PC-9 (cell line): ENCODE data around the gene NOP53. TPM values are rescaled to one million over a fixed set of nuclear protein-coding genes. Genes with fewer than 3 reads are reported as not detected.

ENCODE experiments used
- BruUV-seq: library from RNA; stranded (reverse); fragments of 400-500 nt; replicated peaks from 2 replicates; lab custom pipeline; 2021; lab: Mats Ljungman, UMichigan
- CTCF ChIA-PET: fragments of 300-600 bp; sonication (Branson Sonifier 250); formaldehyde crosslinking; loops from one replicate; lab custom pipeline; 2022; ENCODE audit warnings: antibody characterized with exemption; lab: Charles Lee
- POLR2A ChIA-PET: fragments of 300-600 bp; sonication (Branson Sonifier 250); formaldehyde crosslinking; loops from one replicate; lab custom pipeline; 2022; ENCODE audit warnings: antibody characterized with exemption; ENCODE audit not compliant: unreplicated experiment; lab: Charles Lee
- DNase-seq, 2 experiments: peaks; one replicate each; pipeline versions ENCODE4 v3.0.0 to v3.0.0-alpha.2; 2015 to 2022; ENCODE audit warnings: mixed read lengths in 1 of 2
- H2AFZ ChIP-seq: fragments of 200-600 bp; sonication (generic); 2 replicates; pipeline ENCODE4 v1.8.1; 2017; ENCODE audit warnings: antibody characterized with exemption
- H3F3A ChIP-seq: fragments of 200-600 bp; sonication (generic); 2 replicates; pipeline ENCODE4 v1.8.1; 2017; ENCODE audit warnings: antibody characterized with exemption, mild to moderate bottlenecking, low read depth; ENCODE audit not compliant: insufficient read depth
- H3K27ac ChIP-seq: fragments of 200-600 bp; sonication (generic); 2 replicates; pipeline ENCODE4 v1.6.1; 2016; ENCODE audit warnings: mixed run types
- H3K27me3 ChIP-seq: fragments of 200-600 bp; sonication (generic); 2 replicates; pipeline ENCODE4 v1.6.1; 2016; ENCODE audit warnings: low read depth, mixed run types; ENCODE audit not compliant: insufficient read depth
- H3K36me3 ChIP-seq: fragments of 200-600 bp; sonication (generic); 2 replicates; pipeline ENCODE4 v1.6.1; 2016; ENCODE audit warnings: low read depth, mixed run types
- H3K4me1 ChIP-seq: fragments of 200-600 bp; sonication (generic); replicated peaks from 2 replicates; pipeline ENCODE4 v1.6.1; 2016; ENCODE audit warnings: mixed run types; ENCODE audit not compliant: insufficient read depth
- H3K4me2 ChIP-seq: fragments of 200-600 bp; sonication (generic); 2 replicates; pipeline ENCODE4 v1.6.1; 2017; ENCODE audit warnings: mixed run types
- H3K4me3 ChIP-seq: fragments of 200-600 bp; sonication (generic); 2 replicates; pipeline ENCODE4 v1.6.1; 2016; ENCODE audit warnings: mixed run types
- H3K79me2 ChIP-seq: fragments of 200-600 bp; sonication (generic); 2 replicates; pipeline ENCODE4 v1.6.1; 2017; ENCODE audit warnings: low read depth, mixed run types
- H3K9me2 ChIP-seq: fragments of 200-600 bp; sonication (generic); 2 replicates; pipeline ENCODE4 v1.8.1; 2017; ENCODE audit warnings: mild to moderate bottlenecking; ENCODE audit not compliant: insufficient read depth
- H3K9me3 ChIP-seq: fragments of 200-600 bp; sonication (generic); 2 replicates; pipeline ENCODE4 v1.8.1; 2016; ENCODE audit warnings: low read depth; ENCODE audit not compliant: insufficient read depth
- H4K20me1 ChIP-seq: fragments of 200-600 bp; sonication (generic); 2 replicates; pipeline ENCODE4 v1.8.1; 2017; ENCODE audit not compliant: insufficient read depth
- EZH2 ChIP-seq: fragments of 200-600 bp; sonication (generic); IDR thresholded peaks from 2 replicates; pipeline ENCODE4 v1.8.0; 2017; ENCODE audit warnings: antibody characterized with exemption, low read depth
- intact Hi-C: fragments of 100-400 bp; cut with micrococcal nuclease; formaldehyde crosslinking; loops from one replicate; pipeline ENCODE4 v1.10.0; 2022; ENCODE audit not compliant: unreplicated experiment
- total RNA-seq: library from RNA; stranded (reverse); gene quantifications from 2 replicates; pipeline ENCODE4 v1.2.3, GENCODE V29; 2021
- TF ChIP-seq, protein P1 (sequence below): fragments of 200-600 bp; sonication (generic); conservative IDR thresholded peaks from 2 replicates; pipeline ENCODE4 v1.6.1; 2017; ENCODE audit warnings: mixed run types, antibody characterized with exemption, mild to moderate bottlenecking, moderate library complexity

The NOP53 gene
- total RNA-seq, 1 experiment from 2014 or later = 225 TPM

DNA sequence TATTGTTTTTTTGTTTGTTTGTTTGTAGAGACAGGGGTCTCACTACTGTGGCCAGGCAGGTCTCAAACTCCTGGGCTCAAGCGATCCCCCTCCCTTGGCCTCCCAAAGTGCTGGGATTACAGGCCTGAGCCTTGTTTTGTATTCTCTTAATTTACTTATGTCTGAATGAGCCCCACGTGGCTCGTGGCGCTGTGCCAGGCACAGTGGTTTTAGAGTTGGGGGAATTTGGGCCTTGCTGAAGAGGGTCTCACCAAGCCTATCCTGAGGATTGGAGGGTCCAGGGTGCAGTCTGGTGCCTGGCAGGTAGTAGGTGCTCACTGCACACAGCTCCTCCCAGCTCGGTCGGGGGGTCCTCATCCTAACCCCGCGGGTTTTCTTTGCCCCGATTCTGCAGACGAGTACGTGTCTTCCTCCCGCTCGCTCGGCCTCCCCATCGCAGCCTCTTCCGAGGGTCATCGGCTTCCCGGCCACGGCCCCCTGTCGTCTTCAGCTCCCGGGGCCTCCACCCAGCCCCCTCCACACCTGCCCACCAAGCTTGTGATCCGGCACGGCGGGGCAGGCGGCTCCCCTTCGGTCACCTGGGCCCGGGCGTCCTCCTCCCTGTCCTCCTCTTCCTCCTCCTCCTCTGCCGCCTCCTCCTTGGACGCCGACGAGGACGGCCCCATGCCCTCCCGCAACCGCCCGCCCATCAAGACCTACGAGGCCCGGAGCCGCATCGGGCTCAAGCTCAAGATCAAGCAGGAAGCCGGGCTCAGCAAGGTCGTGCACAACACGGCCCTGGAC, 44.2 kb upstream of the NOP53 start:
- TF ChIP-seq EZH2 = no peak
- TF ChIP-seq, protein P1, sequence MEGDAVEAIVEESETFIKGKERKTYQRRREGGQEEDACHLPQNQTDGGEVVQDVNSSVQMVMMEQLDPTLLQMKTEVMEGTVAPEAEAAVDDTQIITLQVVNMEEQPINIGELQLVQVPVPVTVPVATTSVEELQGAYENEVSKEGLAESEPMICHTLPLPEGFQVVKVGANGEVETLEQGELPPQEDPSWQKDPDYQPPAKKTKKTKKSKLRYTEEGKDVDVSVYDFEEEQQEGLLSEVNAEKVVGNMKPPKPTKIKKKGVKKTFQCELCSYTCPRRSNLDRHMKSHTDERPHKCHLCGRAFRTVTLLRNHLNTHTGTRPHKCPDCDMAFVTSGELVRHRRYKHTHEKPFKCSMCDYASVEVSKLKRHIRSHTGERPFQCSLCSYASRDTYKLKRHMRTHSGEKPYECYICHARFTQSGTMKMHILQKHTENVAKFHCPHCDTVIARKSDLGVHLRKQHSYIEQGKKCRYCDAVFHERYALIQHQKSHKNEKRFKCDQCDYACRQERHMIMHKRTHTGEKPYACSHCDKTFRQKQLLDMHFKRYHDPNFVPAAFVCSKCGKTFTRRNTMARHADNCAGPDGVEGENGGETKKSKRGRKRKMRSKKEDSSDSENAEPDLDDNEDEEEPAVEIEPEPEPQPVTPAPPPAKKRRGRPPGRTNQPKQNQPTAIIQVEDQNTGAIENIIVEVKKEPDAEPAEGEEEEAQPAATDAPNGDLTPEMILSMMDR = no peak
- Histone ChIP-seq H3K9me3 (no peaks in the 10 kb centered on the region), H3K27me3 (no peaks in the 10 kb centered on the region), H3K4me3 (no peak overlapping the region), H3K4me1 (no peaks in the 10 kb centered on the region), H4K20me1 (no peaks in the 10 kb centered on the region), H3K27ac (no peak overlapping the region), H3K36me3 (no peaks in the 10 kb centered on the region), H2AFZ (no peak overlapping the region), H3K9me2 (no peaks in the 10 kb centered on the region), H3K4me2 (no peak overlapping the region), H3K79me2 (no peaks in the 10 kb centered on the region), H3F3A (peaks cover 28% of the 10 kb centered on the region; the same call in 1 of the 2 replicates)
- DNase-seq = no peak
- ChIA-PET POLR2A (no interaction called here), CTCF (no interaction called here)
- intact Hi-C loops = loop anchor here (10.0 kb wide), 1 partner anchor 416 kb away; no protein-coding TSS in a partner anchor
- no TSS peak for BruUV-seq

- no peaks in the 10 kb centered on the region for H3K79me2 ChIP-seq
- no peak for DNase-seq
- no peaks in the 10 kb centered on the region for H3K9me2 ChIP-seq
- no peak overlapping the region for H2AFZ ChIP-seq
- ChIA-PET CTCF (no interaction called here), POLR2A (no interaction called here)
- no peaks in the 10 kb centered on the region for H3K27me3 ChIP-seq
- peaks cover 34% of the 10 kb centered on the region for H3F3A ChIP-seq
- H3K36me3 ChIP-seq = no peaks in the 10 kb centered on the region
- H4K20me1 ChIP-seq = no peaks in the 10 kb centered on the region
- no peaks in the 10 kb centered on the region for H3K4me1 ChIP-seq
- H3K9me3 ChIP-seq = no peaks in the 10 kb centered on the region
- H3K27ac ChIP-seq = no peak overlapping the region
- H3K4me3 ChIP-seq = no peak overlapping the region
- no peak overlapping the region for H3K4me2 ChIP-seq
- no TSS peak for BruUV-seq
- TF ChIP-seq EZH2 = no peak
- TF ChIP-seq, protein P1 = no peak
- intact Hi-C loops = loop anchor here (10.0 kb wide), 1 partner anchor 417 kb away; no protein-coding TSS in a partner anchor
These were observed 43.4 kb upstream of the NOP53 start for GRCh38 chr19:47701717-47702552.

GRCh38 chr19:47702671-47703070, 42.7 kb upstream of the NOP53 start:
- DNase-seq = no peak

More at GRCh38 chr19:47702671-47703070, 42.7 kb upstream of the NOP53 start:
- Histone ChIP-seq H3K9me3 (no peaks in the 10 kb centered on the region), H3K27ac (no peak overlapping the region), H4K20me1 (no peaks in the 10 kb centered on the region), H3K4me1 (no peaks in the 10 kb centered on the region), H3K79me2 (no peaks in the 10 kb centered on the region), H3K36me3 (no peaks in the 10 kb centered on the region), H3K4me3 (no peak overlapping the region), H3K4me2 (no peak overlapping the region), H2AFZ (no peak overlapping the region), H3F3A (peaks cover 29% of the 10 kb centered on the region), H3K27me3 (no peaks in the 10 kb centered on the region), H3K9me2 (no peaks in the 10 kb centered on the region)
- intact Hi-C loops = loop anchor here (10.0 kb wide), 1 partner anchor 418 kb away; no protein-coding TSS in a partner anchor
- no TSS peak for BruUV-seq
- POLR2A ChIA-PET = no interaction called here
- TF ChIP-seq, protein P1 = no peak
- TF ChIP-seq EZH2 = no peak
- CTCF ChIA-PET = interaction anchor here (0.6 kb wide), 1 partner anchor 173 kb away, joined by 4 read pairs; no protein-coding TSS in a partner anchor
